Liver (tissue), 9 donors: Measurements from ENCODE around the gene TMEM31. TPM values are rescaled to one million over a fixed set of nuclear protein-coding genes. Genes with fewer than 3 reads are reported as not detected.

ENCODE experiments used
- DNase-seq: peaks from one replicate; pipeline ENCODE4 v3.0.0-alpha.2; 2017; ENCODE audit warnings: low spot score
- H3K27ac ChIP-seq, 2 donors: one replicate each; pipeline ENCODE4 v1.7.0; 2013; ENCODE audit warnings: inconsistent platforms in 2 of 2, low read length in 2 of 2, control low read depth in 1 of 2, low read depth in 1 of 2, mild to moderate bottlenecking in 1 of 2
- H3K27me3 ChIP-seq, 4 donors: one replicate each; pipeline versions ENCODE4 v1.6.1 to v1.7.0; 2013; ENCODE audit warnings: low read length in 3 of 4, inconsistent platforms in 1 of 4, mild to moderate bottlenecking in 1 of 4, moderate library complexity in 1 of 4; ENCODE audit not compliant: control insufficient read depth in 4 of 4, insufficient read depth in 4 of 4
- H3K36me3 ChIP-seq, 4 donors: one replicate each; pipeline versions ENCODE4 v1.6.1 to v1.7.0; 2013; ENCODE audit warnings: low read length in 3 of 4, mild to moderate bottlenecking in 3 of 4, low read depth in 1 of 4, moderate library complexity in 1 of 4; ENCODE audit not compliant: control insufficient read depth in 4 of 4, insufficient read depth in 3 of 4
- H3K4me1 ChIP-seq, 4 donors: one replicate each; pipeline versions ENCODE4 v1.6.1 to v1.7.0; 2013; ENCODE audit warnings: low read length in 3 of 4, mild to moderate bottlenecking in 3 of 4, moderate library complexity in 1 of 4; ENCODE audit not compliant: control insufficient read depth in 4 of 4, insufficient read depth in 4 of 4
- H3K4me3 ChIP-seq, 3 donors: one replicate each; pipeline versions ENCODE4 v1.6.1 to v1.7.0; 2013; ENCODE audit warnings: low read length in 3 of 3, control low read depth in 1 of 3, low read depth in 1 of 3, mild to moderate bottlenecking in 1 of 3
- H3K9ac ChIP-seq, 2 donors: one replicate each; pipeline ENCODE4 v1.7.0; 2013; ENCODE audit warnings: low read length in 2 of 2, mild to moderate bottlenecking in 2 of 2, moderate library complexity in 2 of 2, control low read depth in 1 of 2, low read depth in 1 of 2
- H3K9me3 ChIP-seq, 4 donors: one replicate each; pipeline versions ENCODE4 v1.6.1 to v1.7.0; 2013; ENCODE audit warnings: low read length in 3 of 4; ENCODE audit not compliant: control insufficient read depth in 4 of 4
- ATF3 ChIP-seq: IDR thresholded peaks from 2 replicates; pipeline ENCODE4 v1.6.1; 2016; ENCODE audit warnings: antibody characterized with exemption
- EGR1 ChIP-seq, 2 donors: IDR thresholded peaks; 2 replicates each; pipeline ENCODE4 v1.6.1; 2016 to 2018; ENCODE audit warnings: antibody characterized with exemption in 2 of 2, low read depth in 2 of 2
- FOXA1 ChIP-seq: IDR thresholded peaks from 2 replicates; pipeline ENCODE4 v1.6.1; 2016; ENCODE audit warnings: antibody characterized with exemption
- FOXA2 ChIP-seq: IDR thresholded peaks from 2 replicates; pipeline ENCODE4 v1.6.1; 2016; ENCODE audit warnings: antibody characterized with exemption
- GABPA ChIP-seq, 2 donors: IDR thresholded peaks in 1 of 2; conservative IDR thresholded peaks in 1 of 2; 2 replicates each; pipeline ENCODE4 v1.6.1; 2016; ENCODE audit warnings: antibody characterized with exemption in 2 of 2, mild to moderate bottlenecking in 1 of 2, moderate library complexity in 1 of 2
- HNF4A ChIP-seq, 2 donors: conservative IDR thresholded peaks; 2 replicates each; pipeline ENCODE4 v1.6.1; 2016; ENCODE audit warnings: antibody characterized with exemption in 2 of 2, mild to moderate bottlenecking in 2 of 2
- HNF4G ChIP-seq: IDR thresholded peaks from 2 replicates; pipeline ENCODE4 v1.6.1; 2016; ENCODE audit warnings: antibody characterized with exemption
- JUND ChIP-seq, 2 donors: IDR thresholded peaks; 2 replicates each; pipeline ENCODE4 v1.6.1; 2016; ENCODE audit warnings: antibody characterized with exemption in 2 of 2
- NR2F2 ChIP-seq: IDR thresholded peaks from 2 replicates; pipeline ENCODE4 v1.6.1; 2016; ENCODE audit warnings: antibody characterized with exemption
- RAD21 ChIP-seq, 2 donors: IDR thresholded peaks; 2 replicates each; pipeline ENCODE4 v1.6.1; 2016; ENCODE audit warnings: antibody characterized with exemption in 2 of 2, mild to moderate bottlenecking in 2 of 2
- RXRA ChIP-seq, 2 donors: IDR thresholded peaks; 2 replicates each; pipeline ENCODE4 v1.6.1; 2017 to 2018; ENCODE audit warnings: antibody characterized with exemption in 2 of 2, mild to moderate bottlenecking in 1 of 2
- SP1 ChIP-seq: IDR thresholded peaks from 2 replicates; pipeline ENCODE4 v1.6.1; 2018; ENCODE audit warnings: antibody characterized with exemption, mild to moderate bottlenecking
- TAF1 ChIP-seq: conservative IDR thresholded peaks from 2 replicates; pipeline ENCODE4 v1.6.1; 2016; ENCODE audit warnings: antibody characterized with exemption, mild to moderate bottlenecking
- YY1 ChIP-seq: IDR thresholded peaks from 2 replicates; pipeline ENCODE4 v1.6.1; 2016; ENCODE audit warnings: antibody characterized with exemption, mild to moderate bottlenecking
- WGBS: extraction: QIAGEN DNeasy Blood & Tissue Kit; methylation state at CpG from one replicate; pipeline ENCODE4 v1.1.7; 2013; 5-methylcytosine and 5-hydroxymethylcytosine counted together
- polyA plus RNA-seq, 2 donors: library from polyadenylated mRNA; stranded (reverse) in 1 of 2; unstranded in 1 of 2; fragments of 200-250 nt in 1 of 2; fragments of >200 nt in 1 of 2; fragmentation: Nextera tagmentation in 1 of 2; extraction: Ambion mirVana in 1 of 2; gene quantifications; one replicate each; pipeline versions ENCODE4 v1.2.1 to v1.2.3, GENCODE V29; 2013 to 2015
- total RNA-seq, 2 donors: library from RNA; depleted of rRNA; stranded (reverse); fragments of >200 nt; gene quantifications; one replicate each; pipeline ENCODE4 v1.2.3, GENCODE V29; 2014
- TF ChIP-seq, protein P1 (sequence below): IDR thresholded peaks from 2 replicates; pipeline ENCODE4 v1.6.1; 2016; ENCODE audit warnings: antibody characterized with exemption
- TF ChIP-seq, protein P2 (sequence below): fragments of 150-350 bp; IDR thresholded peaks from 2 replicates; pipeline ENCODE4 v1.5.1; 2017; ENCODE audit warnings: improper control_type of control experiment, low read depth, low read length; ENCODE audit not compliant: missing input control
- TF ChIP-seq, protein P3 (sequence below): IDR thresholded peaks from 2 replicates; pipeline ENCODE4 v1.6.1; 2016; ENCODE audit warnings: antibody characterized with exemption, mild to moderate bottlenecking
- TF ChIP-seq, protein P4 (sequence below): IDR thresholded peaks from 2 replicates; pipeline ENCODE4 v1.6.1; 2016; ENCODE audit warnings: antibody characterized with exemption
- donor health status: healthy.
- donor health status: healthy.
- donor health status: healthy.
- donor health status: healthy.
- donor health status: healthy.

TMEM31 gene
- total and polyA plus RNA-seq, 4 donors, result not detected

GRCh38 chrX:103686199-103687072 lies 24.3 kb upstream of the TMEM31 start, which contains the start of gene MORF4L2 (continued):
- TF ChIP-seq SP1 (peak; percentile 87), HNF4A (conservative IDR thresholded peaks at IDR 0.05) (peak; percentile 51 to 58), RXRA (IDR thresholded peaks at IDR 0.05) (peak; percentile 23 to 44)

- peak; percentile 86 for DNase-seq
- Histone ChIP-seq H3K9me3 (no peaks in the 10 kb centered on the region), H3K27me3 (no peaks in the 10 kb centered on the region), H3K9ac (peak overlapping the region; percentile 76 to 100), H3K4me1 (peaks cover 0 to 10% (median 1%) of the 10 kb centered on the region in 4 donors), H3K27ac (peak overlapping the region; percentile 96 to 100), H3K36me3 (peaks cover 0 to 9% (median 6%) of the 10 kb centered on the region in 4 donors), H3K4me3 (peak overlapping the region; percentile 57 to 76 (median 76))
- WGBS, result under 1% methylated on average over 40 of the region's 40 CpGs
- TF ChIP-seq TAF1 (no peak), RXRA (IDR thresholded peaks at IDR 0.05) (no peak), JUND (IDR thresholded peaks at IDR 0.05) (no peak), RAD21 (IDR thresholded peaks at IDR 0.05) (no peak), EGR1 (IDR thresholded peaks at IDR 0.05; ENCODE audit: low read depth in 2 of 2) (peak; percentile 71 to 81), ATF3 (no peak), HNF4G (no peak), HNF4A (conservative IDR thresholded peaks at IDR 0.05) (peak in 1 of 2 donors; percentile 9), NR2F2 (peak; percentile 75), FOXA1 (no peak), SP1 (peak; percentile 37), FOXA2 (no peak), GABPA (IDR thresholded peaks at IDR 0.05 in 1 of 2, conservative IDR thresholded peaks at IDR 0.05 in 1 of 2) (peak; percentile 67 to 90), YY1 (no peak)
- TF ChIP-seq, protein P1, sequence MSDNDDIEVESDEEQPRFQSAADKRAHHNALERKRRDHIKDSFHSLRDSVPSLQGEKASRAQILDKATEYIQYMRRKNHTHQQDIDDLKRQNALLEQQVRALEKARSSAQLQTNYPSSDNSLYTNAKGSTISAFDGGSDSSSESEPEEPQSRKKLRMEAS, result peak; percentile 84
- TF ChIP-seq, protein P2, sequence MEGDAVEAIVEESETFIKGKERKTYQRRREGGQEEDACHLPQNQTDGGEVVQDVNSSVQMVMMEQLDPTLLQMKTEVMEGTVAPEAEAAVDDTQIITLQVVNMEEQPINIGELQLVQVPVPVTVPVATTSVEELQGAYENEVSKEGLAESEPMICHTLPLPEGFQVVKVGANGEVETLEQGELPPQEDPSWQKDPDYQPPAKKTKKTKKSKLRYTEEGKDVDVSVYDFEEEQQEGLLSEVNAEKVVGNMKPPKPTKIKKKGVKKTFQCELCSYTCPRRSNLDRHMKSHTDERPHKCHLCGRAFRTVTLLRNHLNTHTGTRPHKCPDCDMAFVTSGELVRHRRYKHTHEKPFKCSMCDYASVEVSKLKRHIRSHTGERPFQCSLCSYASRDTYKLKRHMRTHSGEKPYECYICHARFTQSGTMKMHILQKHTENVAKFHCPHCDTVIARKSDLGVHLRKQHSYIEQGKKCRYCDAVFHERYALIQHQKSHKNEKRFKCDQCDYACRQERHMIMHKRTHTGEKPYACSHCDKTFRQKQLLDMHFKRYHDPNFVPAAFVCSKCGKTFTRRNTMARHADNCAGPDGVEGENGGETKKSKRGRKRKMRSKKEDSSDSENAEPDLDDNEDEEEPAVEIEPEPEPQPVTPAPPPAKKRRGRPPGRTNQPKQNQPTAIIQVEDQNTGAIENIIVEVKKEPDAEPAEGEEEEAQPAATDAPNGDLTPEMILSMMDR, result peak; percentile 44
- TF ChIP-seq, protein P3, sequence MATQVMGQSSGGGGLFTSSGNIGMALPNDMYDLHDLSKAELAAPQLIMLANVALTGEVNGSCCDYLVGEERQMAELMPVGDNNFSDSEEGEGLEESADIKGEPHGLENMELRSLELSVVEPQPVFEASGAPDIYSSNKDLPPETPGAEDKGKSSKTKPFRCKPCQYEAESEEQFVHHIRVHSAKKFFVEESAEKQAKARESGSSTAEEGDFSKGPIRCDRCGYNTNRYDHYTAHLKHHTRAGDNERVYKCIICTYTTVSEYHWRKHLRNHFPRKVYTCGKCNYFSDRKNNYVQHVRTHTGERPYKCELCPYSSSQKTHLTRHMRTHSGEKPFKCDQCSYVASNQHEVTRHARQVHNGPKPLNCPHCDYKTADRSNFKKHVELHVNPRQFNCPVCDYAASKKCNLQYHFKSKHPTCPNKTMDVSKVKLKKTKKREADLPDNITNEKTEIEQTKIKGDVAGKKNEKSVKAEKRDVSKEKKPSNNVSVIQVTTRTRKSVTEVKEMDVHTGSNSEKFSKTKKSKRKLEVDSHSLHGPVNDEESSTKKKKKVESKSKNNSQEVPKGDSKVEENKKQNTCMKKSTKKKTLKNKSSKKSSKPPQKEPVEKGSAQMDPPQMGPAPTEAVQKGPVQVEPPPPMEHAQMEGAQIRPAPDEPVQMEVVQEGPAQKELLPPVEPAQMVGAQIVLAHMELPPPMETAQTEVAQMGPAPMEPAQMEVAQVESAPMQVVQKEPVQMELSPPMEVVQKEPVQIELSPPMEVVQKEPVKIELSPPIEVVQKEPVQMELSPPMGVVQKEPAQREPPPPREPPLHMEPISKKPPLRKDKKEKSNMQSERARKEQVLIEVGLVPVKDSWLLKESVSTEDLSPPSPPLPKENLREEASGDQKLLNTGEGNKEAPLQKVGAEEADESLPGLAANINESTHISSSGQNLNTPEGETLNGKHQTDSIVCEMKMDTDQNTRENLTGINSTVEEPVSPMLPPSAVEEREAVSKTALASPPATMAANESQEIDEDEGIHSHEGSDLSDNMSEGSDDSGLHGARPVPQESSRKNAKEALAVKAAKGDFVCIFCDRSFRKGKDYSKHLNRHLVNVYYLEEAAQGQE, result no peak
- TF ChIP-seq, protein P4, sequence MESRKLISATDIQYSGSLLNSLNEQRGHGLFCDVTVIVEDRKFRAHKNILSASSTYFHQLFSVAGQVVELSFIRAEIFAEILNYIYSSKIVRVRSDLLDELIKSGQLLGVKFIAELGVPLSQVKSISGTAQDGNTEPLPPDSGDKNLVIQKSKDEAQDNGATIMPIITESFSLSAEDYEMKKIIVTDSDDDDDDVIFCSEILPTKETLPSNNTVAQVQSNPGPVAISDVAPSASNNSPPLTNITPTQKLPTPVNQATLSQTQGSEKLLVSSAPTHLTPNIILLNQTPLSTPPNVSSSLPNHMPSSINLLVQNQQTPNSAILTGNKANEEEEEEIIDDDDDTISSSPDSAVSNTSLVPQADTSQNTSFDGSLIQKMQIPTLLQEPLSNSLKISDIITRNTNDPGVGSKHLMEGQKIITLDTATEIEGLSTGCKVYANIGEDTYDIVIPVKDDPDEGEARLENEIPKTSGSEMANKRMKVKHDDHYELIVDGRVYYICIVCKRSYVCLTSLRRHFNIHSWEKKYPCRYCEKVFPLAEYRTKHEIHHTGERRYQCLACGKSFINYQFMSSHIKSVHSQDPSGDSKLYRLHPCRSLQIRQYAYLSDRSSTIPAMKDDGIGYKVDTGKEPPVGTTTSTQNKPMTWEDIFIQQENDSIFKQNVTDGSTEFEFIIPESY, result peak; percentile 85
Observed at GRCh38 chrX:103687073-103687695, 23.5 kb upstream of the TMEM31 start.
